Measurements from ENCODE around the gene CRYBB3. TPM values are rescaled to one million over a fixed set of nuclear protein-coding genes. Genes with fewer than 3 reads are reported as not detected.

CRYBB3 gene
- total RNA-seq (ENCODE audit: unreplicated experiment) = not detected
- long read RNA-seq = 0 reads

DNA sequence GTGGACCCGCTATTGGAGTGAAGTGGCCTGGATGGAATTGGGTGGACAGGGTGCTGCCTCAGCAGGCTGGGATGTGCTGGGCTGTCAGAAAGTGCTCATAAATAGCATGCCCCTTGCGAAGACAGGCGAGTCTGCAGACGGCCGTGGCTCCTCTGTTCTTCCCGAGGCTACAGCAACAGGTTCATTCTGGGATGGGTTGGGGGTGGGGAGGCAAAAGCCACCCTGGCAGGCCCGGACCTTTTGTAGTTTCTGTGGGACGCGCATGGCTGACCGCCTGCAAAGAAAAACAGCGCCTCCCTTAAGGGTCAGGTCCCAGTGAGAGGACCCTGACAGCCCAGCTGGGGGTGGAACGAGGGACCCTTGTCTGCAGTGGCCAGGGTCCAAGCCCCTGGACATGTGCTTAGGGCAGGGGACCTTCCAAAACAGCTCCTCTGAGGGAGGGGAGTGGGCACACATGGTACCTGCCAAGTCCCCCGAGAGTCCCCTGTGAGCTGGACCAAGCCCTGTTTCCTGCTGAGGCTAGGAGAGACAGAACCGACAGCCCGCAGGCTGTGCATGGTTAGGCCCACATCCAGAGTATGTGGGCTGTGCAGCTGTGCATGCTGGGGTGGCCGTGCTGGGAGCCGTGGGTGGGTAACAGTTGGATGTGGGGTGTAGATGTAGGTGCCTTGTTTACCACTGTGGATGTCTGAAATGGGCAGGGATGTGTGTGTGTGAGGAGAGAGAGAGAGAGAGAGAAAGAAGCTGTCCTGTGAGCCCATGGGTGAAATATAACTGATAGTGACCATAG is at the start of gene CRYBB3:
Gene CRYBB3, plus strand, starts transcription at position 128 of the 790 bp plus-strand sequence. CDS start 1,539 bp downstream, outside the sequence.
- no peaks in the 10 kb centered on the region for H3K4me1 Mint-ChIP-seq (ENCODE audit: low read depth, unreplicated experiment)
- no peaks in the 10 kb centered on the region for H3K36me3 Mint-ChIP-seq (ENCODE audit: unreplicated experiment)
- H3K27me3 Mint-ChIP-seq (ENCODE audit: unreplicated experiment) = no peaks in the 10 kb centered on the region
- no peak within 1 kb of the TSS for H3K27ac Mint-ChIP-seq (ENCODE audit: unreplicated experiment)
- no peak within 1 kb of the TSS for H3K4me3 Mint-ChIP-seq (ENCODE audit: unreplicated experiment)
- DNase-seq = no peak
- H3K9me3 Mint-ChIP-seq (ENCODE audit: unreplicated experiment) = no peaks in the 10 kb centered on the region
- no peak for TF ChIP-seq CTCF (IDR thresholded peaks at IDR 0.05; ENCODE audit: partially characterized antibody, unreplicated experiment)

DNA sequence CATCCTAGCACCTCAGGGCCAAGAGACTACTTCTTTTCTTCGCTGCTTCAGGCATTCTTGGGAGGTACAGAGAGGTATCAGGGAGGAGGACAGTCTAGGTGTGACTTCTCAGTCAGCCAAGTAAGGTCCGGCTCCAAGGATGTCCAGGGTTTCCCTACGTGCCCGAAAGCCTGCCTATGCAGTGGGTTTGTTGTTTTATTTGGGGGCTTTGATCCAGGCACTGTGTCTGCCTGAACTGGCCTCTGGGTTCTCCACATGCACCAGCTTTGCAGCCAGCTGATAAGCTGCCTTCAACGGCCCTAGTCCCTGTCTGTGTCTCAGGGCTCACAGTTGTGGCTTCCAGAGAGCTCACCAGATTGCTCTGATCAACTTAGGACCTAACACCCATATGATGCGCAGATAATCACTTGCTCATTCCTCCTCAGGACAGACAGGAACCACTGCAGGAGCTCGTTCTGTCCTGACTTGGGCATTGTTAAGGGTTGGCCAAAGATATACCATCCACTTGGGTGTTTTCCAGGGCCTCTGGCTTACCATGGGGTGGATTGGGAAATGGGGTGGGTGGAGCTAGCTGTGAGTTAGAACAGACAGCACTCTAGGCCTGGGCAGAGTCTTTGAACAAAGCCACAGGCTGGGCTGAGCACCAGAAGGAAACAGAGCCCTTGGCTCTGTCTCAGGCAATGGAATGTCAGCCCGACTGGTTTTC is 45.5 kb upstream of the CRYBB3 start:
- Mint-ChIP-seq H3K4me1 (ENCODE audit: low read depth, unreplicated experiment) (peaks cover 9% of the 10 kb centered on the region), H3K27me3 (ENCODE audit: unreplicated experiment) (peaks cover 2% of the 10 kb centered on the region), H3K27ac (ENCODE audit: unreplicated experiment) (no peak overlapping the region), H3K4me3 (ENCODE audit: unreplicated experiment) (no peak overlapping the region), H3K36me3 (ENCODE audit: unreplicated experiment) (no peaks in the 10 kb centered on the region), H3K9me3 (ENCODE audit: unreplicated experiment) (peaks cover 2% of the 10 kb centered on the region)
- no peak for TF ChIP-seq CTCF (IDR thresholded peaks at IDR 0.05; ENCODE audit: partially characterized antibody, unreplicated experiment)
- no peak for DNase-seq

- Mint-ChIP-seq H3K9me3 (ENCODE audit: unreplicated experiment) (peaks cover 2% of the 10 kb centered on the region), H3K36me3 (ENCODE audit: unreplicated experiment) (no peaks in the 10 kb centered on the region), H3K27ac (ENCODE audit: unreplicated experiment) (no peak overlapping the region), H3K4me1 (ENCODE audit: low read depth, unreplicated experiment) (peaks cover 11% of the 10 kb centered on the region), H3K4me3 (ENCODE audit: unreplicated experiment) (peak overlapping the region; percentile 18), H3K27me3 (ENCODE audit: unreplicated experiment) (peaks cover 2% of the 10 kb centered on the region)
- TF ChIP-seq CTCF (IDR thresholded peaks at IDR 0.05; ENCODE audit: partially characterized antibody, unreplicated experiment) = no peak
- no peak for DNase-seq
Measured at GRCh38 chr22:25154667-25154999, 45.0 kb upstream of the CRYBB3 start.

- no peak for TF ChIP-seq CTCF (IDR thresholded peaks at IDR 0.05; ENCODE audit: partially characterized antibody, unreplicated experiment)
- Mint-ChIP-seq H3K4me3 (ENCODE audit: unreplicated experiment) (no peak overlapping the region), H3K9me3 (ENCODE audit: unreplicated experiment) (peaks cover 4% of the 10 kb centered on the region), H3K4me1 (ENCODE audit: low read depth, unreplicated experiment) (peaks cover 11% of the 10 kb centered on the region), H3K27me3 (ENCODE audit: unreplicated experiment) (peaks cover 2% of the 10 kb centered on the region), H3K27ac (ENCODE audit: unreplicated experiment) (no peak overlapping the region), H3K36me3 (ENCODE audit: unreplicated experiment) (no peaks in the 10 kb centered on the region)
- DNase-seq = no peak
Measured at GRCh38 chr22:25156736-25157135, 42.9 kb upstream of the CRYBB3 start.

DNA sequence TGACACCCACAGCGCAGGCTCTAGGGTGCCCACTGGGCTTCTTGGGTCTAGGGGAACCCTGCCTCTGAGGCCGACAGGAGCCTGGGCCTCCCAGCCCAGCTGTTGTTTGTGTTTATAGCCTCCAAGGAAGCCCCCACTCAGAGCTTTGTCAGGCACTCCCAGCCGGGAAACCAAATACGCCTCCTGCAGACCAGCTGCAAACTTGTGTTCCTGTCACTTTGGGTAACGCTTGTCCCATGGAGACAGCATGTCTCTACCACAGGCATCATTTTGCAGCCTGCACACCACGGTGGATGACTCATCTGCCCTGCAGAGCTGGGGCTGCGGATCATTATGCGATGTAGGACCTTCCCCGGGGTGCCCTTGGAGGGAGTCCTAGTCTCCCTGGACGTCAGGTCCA is 40.6 kb upstream of the CRYBB3 start:
- H3K27me3 Mint-ChIP-seq (ENCODE audit: unreplicated experiment) = peaks cover 2% of the 10 kb centered on the region
- H3K36me3 Mint-ChIP-seq (ENCODE audit: unreplicated experiment) = no peaks in the 10 kb centered on the region
- H3K9me3 Mint-ChIP-seq (ENCODE audit: unreplicated experiment) = peaks cover 4% of the 10 kb centered on the region
- H3K4me1 Mint-ChIP-seq (ENCODE audit: low read depth, unreplicated experiment) = peaks cover 11% of the 10 kb centered on the region
- no peak for TF ChIP-seq CTCF (IDR thresholded peaks at IDR 0.05; ENCODE audit: partially characterized antibody, unreplicated experiment)
- H3K27ac Mint-ChIP-seq (ENCODE audit: unreplicated experiment) = no peak overlapping the region
- no peak for DNase-seq
- no peak overlapping the region for H3K4me3 Mint-ChIP-seq (ENCODE audit: unreplicated experiment)
